ENCODE results near the gene MMP2. TPM values are rescaled to one million over a fixed set of nuclear protein-coding genes. Genes with fewer than 3 reads are reported as not detected.

The MMP2 gene
- total RNA-seq, 1 donor from 2014 or later, result 452 TPM

GRCh38 chr16:55462241-55462640, 16.8 kb upstream of the MMP2 start:
- no peak for DNase-seq (ENCODE audit: extremely low spot score, unreplicated experiment)
- no peak for TF ChIP-seq CTCF (IDR thresholded peaks at IDR 0.05)
- Mint-ChIP-seq H3K27ac (ENCODE audit: unreplicated experiment) (peak overlapping the region; percentile 16), H3K36me3 (ENCODE audit: unreplicated experiment) (no peaks in the 10 kb centered on the region), H3K4me3 (ENCODE audit: unreplicated experiment) (no peak overlapping the region), H3K4me1 (ENCODE audit: unreplicated experiment) (peaks cover 5% of the 10 kb centered on the region), H3K27me3 (ENCODE audit: unreplicated experiment) (peaks cover 19% of the 10 kb centered on the region), H3K9me3 (ENCODE audit: unreplicated experiment) (no peaks in the 10 kb centered on the region)

GRCh38 chr16:55464375-55464774, 14.6 kb upstream of the MMP2 start:
- TF ChIP-seq CTCF (IDR thresholded peaks at IDR 0.05), result no peak
- H3K27ac Mint-ChIP-seq (ENCODE audit: unreplicated experiment), result no peak overlapping the region
- peaks cover 15% of the 10 kb centered on the region for H3K27me3 Mint-ChIP-seq (ENCODE audit: unreplicated experiment)
- peaks cover 5% of the 10 kb centered on the region for H3K4me1 Mint-ChIP-seq (ENCODE audit: unreplicated experiment)
- H3K36me3 Mint-ChIP-seq (ENCODE audit: unreplicated experiment), result no peaks in the 10 kb centered on the region
- H3K9me3 Mint-ChIP-seq (ENCODE audit: unreplicated experiment), result no peaks in the 10 kb centered on the region
- H3K4me3 Mint-ChIP-seq (ENCODE audit: unreplicated experiment), result no peak overlapping the region
- no peak for DNase-seq (ENCODE audit: extremely low spot score, unreplicated experiment)

- Mint-ChIP-seq H3K36me3 (ENCODE audit: unreplicated experiment) (no peaks in the 10 kb centered on the region), H3K4me1 (ENCODE audit: unreplicated experiment) (peaks cover 11% of the 10 kb centered on the region), H3K4me3 (ENCODE audit: unreplicated experiment) (no peak overlapping the region), H3K9me3 (ENCODE audit: unreplicated experiment) (no peaks in the 10 kb centered on the region), H3K27ac (ENCODE audit: unreplicated experiment) (no peak overlapping the region), H3K27me3 (ENCODE audit: unreplicated experiment) (peaks cover 9% of the 10 kb centered on the region)
- DNase-seq (ENCODE audit: extremely low spot score, unreplicated experiment), result peak; percentile 95
- TF ChIP-seq CTCF (IDR thresholded peaks at IDR 0.05), result peak; percentile 100
Observed at GRCh38 chr16:55465077-55465896, 13.7 kb upstream of the MMP2 start.

GRCh38 chr16:55466209-55466608, 12.8 kb upstream of the MMP2 start:
- H3K9me3 Mint-ChIP-seq (ENCODE audit: unreplicated experiment), result no peaks in the 10 kb centered on the region
- no peak overlapping the region for H3K27ac Mint-ChIP-seq (ENCODE audit: unreplicated experiment)
- H3K27me3 Mint-ChIP-seq (ENCODE audit: unreplicated experiment), result peaks cover 6% of the 10 kb centered on the region
- no peak for DNase-seq (ENCODE audit: extremely low spot score, unreplicated experiment)
- TF ChIP-seq CTCF (IDR thresholded peaks at IDR 0.05), result no peak
- peaks cover 20% of the 10 kb centered on the region for H3K4me1 Mint-ChIP-seq (ENCODE audit: unreplicated experiment)
- no peak overlapping the region for H3K4me3 Mint-ChIP-seq (ENCODE audit: unreplicated experiment)
- no peaks in the 10 kb centered on the region for H3K36me3 Mint-ChIP-seq (ENCODE audit: unreplicated experiment)

- no peak overlapping the region for H3K4me3 Mint-ChIP-seq (ENCODE audit: unreplicated experiment)
- no peaks in the 10 kb centered on the region for H3K9me3 Mint-ChIP-seq (ENCODE audit: unreplicated experiment)
- H3K27ac Mint-ChIP-seq (ENCODE audit: unreplicated experiment), result no peak overlapping the region
- DNase-seq (ENCODE audit: extremely low spot score, unreplicated experiment), result no peak
- H3K27me3 Mint-ChIP-seq (ENCODE audit: unreplicated experiment), result no peaks in the 10 kb centered on the region
- TF ChIP-seq CTCF (IDR thresholded peaks at IDR 0.05), result no peak
- no peaks in the 10 kb centered on the region for H3K36me3 Mint-ChIP-seq (ENCODE audit: unreplicated experiment)
- H3K4me1 Mint-ChIP-seq (ENCODE audit: unreplicated experiment), result peaks cover 29% of the 10 kb centered on the region
Observed at GRCh38 chr16:55467898-55468297, 11.1 kb upstream of the MMP2 start.

All from osteocyte (in vitro differentiated cells).